Stimulated activated CD8-positive, alpha-beta memory T cell treated with anti-CD3 and anti-CD28 coated beads, Interleukin-4, amount 100 ng/mL, for 24 hours (primary cell): Measurements from ENCODE around the gene LPAR6.

Experiments
- DNase-seq: peaks from one replicate; pipeline ENCODE4 v3.0.0-alpha.2; 2020; ENCODE audit warnings: low read depth

Gene LPAR6

GRCh38 chr13:48369988-48370387 is 42.9 kb downstream of the LPAR6 start:
- no peak for DNase-seq
